BJ (cell line): ENCODE measurements around the gene UGDH. TPM values are rescaled to one million over a fixed set of nuclear protein-coding genes. Genes with fewer than 3 reads are reported as not detected.
"Not testable (repeated sequence)": the region's sequence is repeated elsewhere in the genome, so short reads cannot be mapped to it uniquely, and the experiment has no call there.

Experiments used
- CTCF ChIA-PET: fragments of 350-600 bp; formaldehyde crosslinking; extraction: SDS; loops from one replicate; lab custom pipeline; 2021; ENCODE audit warnings: antibody characterized with exemption, inconsistent platforms; lab: Yijun Ruan, JAX
- POLR2A ChIA-PET: fragments of 300-600 bp; sonication (Branson Sonifier 250); formaldehyde crosslinking; extraction: SDS; loops from one replicate; lab custom pipeline; 2021; ENCODE audit warnings: antibody characterized with exemption; lab: Charles Lee
- DNase-seq: peaks from one replicate; pipeline ENCODE4 v3.0.0-alpha.2; 2011; ENCODE audit warnings: low read depth
- H3K27me3 ChIP-seq: 2 replicates; pipeline ENCODE4 v1.6.0; 2011; ENCODE audit warnings: low read length; ENCODE audit not compliant: control insufficient read depth, insufficient read depth
- H3K36me3 ChIP-seq: 2 replicates; pipeline ENCODE4 v1.5.1; 2011; ENCODE audit warnings: low read length; ENCODE audit not compliant: control insufficient read depth, insufficient read depth
- H3K4me3 ChIP-seq: 2 replicates; pipeline ENCODE4 v1.5.1; 2011; ENCODE audit warnings: low read depth, mild to moderate bottlenecking, control low read depth, low read length
- polyA plus RNA-seq: library from polyadenylated mRNA; depleted of rRNA; stranded (reverse); fragments of >200 nt; gene quantifications from 2 replicates; pipeline ENCODE4 v1.2.3, GENCODE V29; 2011
- TF ChIP-seq, protein P1 (sequence below): IDR thresholded peaks from 2 replicates; pipeline ENCODE4 v1.5.1; 2011; ENCODE audit warnings: low read depth, mild to moderate bottlenecking, control low read depth, inconsistent platforms, low read length, moderate library complexity; ENCODE audit not compliant: insufficient read depth

The UGDH gene
- polyA plus RNA-seq, 1 experiment, result 27.9 TPM

GRCh38 chr4:39458505-39459300 is 68.5 kb downstream of the UGDH start, which contains the start of the genes LIAS and RPL9:
LIAS (plus strand) TSS chr4:39459056; CDS start chr4:39459118, 62 bp downstream.
RPL9 (minus strand) TSS chr4:39458922; CDS start chr4:39458439, 483 bp downstream.
- CTCF ChIA-PET, result interaction anchor here (1.1 to 1.5 kb wide), 2 partner anchors 11 to 354 kb away, joined by 3 read pairs; no protein-coding TSS in a partner anchor
- H3K36me3 ChIP-seq, result peaks cover 6% of the 10 kb centered on the region
- H3K4me3 ChIP-seq, result peak within 1 kb of the TSS; percentile 78
- no peaks in the 10 kb centered on the region for H3K27me3 ChIP-seq
- POLR2A ChIA-PET, result interaction anchor here (0.7 kb wide), 1 partner anchor 138 kb away, joined by 3 read pairs; no protein-coding TSS in a partner anchor
- peak; percentile 92 for DNase-seq
- TF ChIP-seq, protein P1, sequence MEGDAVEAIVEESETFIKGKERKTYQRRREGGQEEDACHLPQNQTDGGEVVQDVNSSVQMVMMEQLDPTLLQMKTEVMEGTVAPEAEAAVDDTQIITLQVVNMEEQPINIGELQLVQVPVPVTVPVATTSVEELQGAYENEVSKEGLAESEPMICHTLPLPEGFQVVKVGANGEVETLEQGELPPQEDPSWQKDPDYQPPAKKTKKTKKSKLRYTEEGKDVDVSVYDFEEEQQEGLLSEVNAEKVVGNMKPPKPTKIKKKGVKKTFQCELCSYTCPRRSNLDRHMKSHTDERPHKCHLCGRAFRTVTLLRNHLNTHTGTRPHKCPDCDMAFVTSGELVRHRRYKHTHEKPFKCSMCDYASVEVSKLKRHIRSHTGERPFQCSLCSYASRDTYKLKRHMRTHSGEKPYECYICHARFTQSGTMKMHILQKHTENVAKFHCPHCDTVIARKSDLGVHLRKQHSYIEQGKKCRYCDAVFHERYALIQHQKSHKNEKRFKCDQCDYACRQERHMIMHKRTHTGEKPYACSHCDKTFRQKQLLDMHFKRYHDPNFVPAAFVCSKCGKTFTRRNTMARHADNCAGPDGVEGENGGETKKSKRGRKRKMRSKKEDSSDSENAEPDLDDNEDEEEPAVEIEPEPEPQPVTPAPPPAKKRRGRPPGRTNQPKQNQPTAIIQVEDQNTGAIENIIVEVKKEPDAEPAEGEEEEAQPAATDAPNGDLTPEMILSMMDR, result no peak

DNA sequence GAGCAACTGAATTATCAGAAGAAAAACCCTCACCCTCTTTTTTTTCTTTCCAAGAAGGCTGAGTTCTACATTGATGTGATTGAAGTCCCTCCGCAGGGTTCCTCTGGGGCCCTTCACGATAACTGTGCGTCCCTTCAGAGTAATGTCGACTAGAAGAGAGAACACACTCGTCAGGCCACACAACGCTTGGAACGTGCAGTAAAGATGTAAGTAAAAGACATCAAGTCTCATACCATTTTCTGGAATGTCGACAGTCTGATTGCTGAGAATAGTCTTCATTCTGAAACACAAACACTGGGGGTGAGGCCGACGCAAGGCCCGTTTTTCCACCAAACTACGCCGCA is 69.1 kb downstream of the UGDH start:
- CTCF ChIA-PET, result interaction anchor here (1.1 to 1.5 kb wide), 2 partner anchors 11 to 354 kb away, joined by 3 read pairs; no protein-coding TSS in a partner anchor
- POLR2A ChIA-PET, result interaction anchor here (0.7 kb wide), 1 partner anchor 138 kb away, joined by 3 read pairs; no protein-coding TSS in a partner anchor
- H3K27me3 ChIP-seq, DNase-seq, H3K36me3 ChIP-seq: not testable (repeated sequence)
- H3K4me3 ChIP-seq, result peak overlapping the region; percentile 78

DNA sequence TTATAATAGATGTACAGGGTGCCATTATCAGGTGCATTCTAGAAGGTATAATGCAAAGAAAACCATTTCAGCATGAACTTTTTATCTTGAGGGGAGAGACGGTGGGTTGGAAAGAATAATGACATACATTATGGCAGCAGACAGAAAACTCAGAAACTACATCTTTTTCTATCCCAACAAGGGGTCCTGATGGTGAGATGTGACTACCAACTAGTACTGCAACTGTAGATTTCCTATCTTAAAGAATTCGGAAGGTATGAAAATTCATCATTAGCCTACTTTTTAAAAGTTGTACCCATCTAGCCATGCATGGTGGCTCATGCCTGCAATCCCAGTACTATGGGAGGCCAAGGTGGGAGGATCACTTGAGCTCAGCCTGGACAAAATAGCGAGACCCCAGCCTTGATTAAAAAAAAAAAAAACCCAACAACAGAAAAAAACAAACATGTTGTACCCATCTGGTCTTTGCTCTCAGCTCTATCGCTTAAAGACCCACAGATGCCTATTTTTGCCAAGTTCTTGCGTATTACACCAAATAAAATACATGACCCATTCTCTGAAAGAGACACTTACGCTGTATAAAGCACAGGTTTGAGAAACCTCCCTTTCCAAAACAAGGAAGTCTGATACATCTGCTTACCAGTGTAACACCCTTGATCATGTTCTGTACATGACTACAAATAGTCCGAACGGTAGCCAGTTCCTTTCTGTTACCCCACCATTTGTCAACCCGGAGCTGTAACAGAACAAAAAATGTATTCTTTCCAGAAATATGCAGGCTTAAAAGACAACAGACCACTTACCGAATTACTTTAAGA is 70.1 kb downstream of the UGDH start:
- TF ChIP-seq, protein P1, result no peak
- ChIA-PET CTCF (interaction anchor here (1.5 kb wide), 1 partner anchor 355 kb away, joined by 3 read pairs; no protein-coding TSS in a partner anchor), POLR2A (interaction anchor here (0.6 kb wide), 1 partner anchor 178 kb away, joined by 7 read pairs; no protein-coding TSS in a partner anchor)
- no peak for DNase-seq
- no peaks in the 10 kb centered on the region for H3K27me3 ChIP-seq
- H3K4me3 ChIP-seq, result peak overlapping the region; percentile 78
- peaks cover 8% of the 10 kb centered on the region for H3K36me3 ChIP-seq

GRCh38 chr4:39455486-39455885 is 71.8 kb downstream of the UGDH start:
- TF ChIP-seq, protein P1, result no peak
- no peak for DNase-seq
- Histone ChIP-seq H3K36me3 (peaks cover 12% of the 10 kb centered on the region), H3K4me3 (no peak overlapping the region), H3K27me3 (no peaks in the 10 kb centered on the region)
- ChIA-PET POLR2A (no interaction called here), CTCF (interaction anchor here (1.0 kb wide), 1 partner anchor 15 kb away, joined by 3 read pairs; no protein-coding TSS in a partner anchor)

GRCh38 chr4:39453738-39454137 is 73.5 kb downstream of the UGDH start:
- ChIA-PET POLR2A (interaction anchor here (0.6 kb wide), 1 partner anchor 226 kb away, joined by 4 read pairs; no protein-coding TSS in a partner anchor), CTCF (no interaction called here)
- Histone ChIP-seq H3K4me3 (no peak overlapping the region), H3K27me3 (no peaks in the 10 kb centered on the region), H3K36me3 (peaks cover 12% of the 10 kb centered on the region)
- no peak for DNase-seq
- TF ChIP-seq, protein P1, result no peak
